Fibroblast of lung (primary cell): ENCODE measurements around the gene SEPTIN5. TPM values are rescaled to one million over a fixed set of nuclear protein-coding genes. Genes with fewer than 3 reads are reported as not detected.

Source experiments
- DNase-seq, 2 donors: peaks; one replicate each; pipeline versions ENCODE4 v3.0.0 to v3.0.0-alpha.2; 2010; ENCODE audit warnings: low read depth in 2 of 2
- H2AFZ ChIP-seq: 2 replicates; pipeline ENCODE4 v1.5.1; 2012; ENCODE audit warnings: low read length, control low read depth, inconsistent platforms
- H3K27ac ChIP-seq: 2 replicates; pipeline ENCODE4 v1.5.1; 2011; ENCODE audit warnings: low read length, control low read depth; ENCODE audit not compliant: insufficient read depth
- H3K27me3 ChIP-seq: 2 replicates; pipeline ENCODE4 v1.5.1; 2011; ENCODE audit warnings: mild to moderate bottlenecking, low read length; ENCODE audit not compliant: control insufficient read depth, insufficient read depth
- H3K36me3 ChIP-seq: 2 replicates; pipeline ENCODE4 v1.5.1; 2011; ENCODE audit warnings: low read length; ENCODE audit not compliant: control insufficient read depth, insufficient read depth
- H3K4me1 ChIP-seq: 2 replicates; pipeline ENCODE4 v1.5.1; 2011; ENCODE audit warnings: low read length; ENCODE audit not compliant: control insufficient read depth, insufficient read depth; ENCODE audit errors: extremely low read depth
- H3K4me2 ChIP-seq: 2 replicates; pipeline ENCODE4 v1.5.1; 2011; ENCODE audit warnings: low read length, control low read depth; ENCODE audit not compliant: insufficient read depth; ENCODE audit errors: extremely low read depth
- H3K4me3 ChIP-seq, 4 experiments: fragments of 200-600 bp in 1 of 4; sonication (generic) in 1 of 4; replicated peaks in 1 of 4; 2 replicates each; pipeline ENCODE4 v1.5.1; 2011 to 2016; ENCODE audit warnings: low read length in 4 of 4, low read depth in 3 of 4, mild to moderate bottlenecking in 3 of 4, control low read depth in 2 of 4, inconsistent platforms in 1 of 4, mixed read lengths in 1 of 4; ENCODE audit not compliant: insufficient read depth in 1 of 4; ENCODE audit errors: control extremely low read depth in 1 of 4
- H3K79me2 ChIP-seq: 2 replicates; pipeline ENCODE4 v1.5.1; 2012; ENCODE audit warnings: mild to moderate bottlenecking, low read length, inconsistent platforms; ENCODE audit not compliant: control insufficient read depth, insufficient read depth
- H3K9ac ChIP-seq: 2 replicates; pipeline ENCODE4 v1.5.1; 2011; ENCODE audit warnings: mild to moderate bottlenecking, low read length, control low read depth; ENCODE audit not compliant: insufficient read depth
- H3K9me3 ChIP-seq: 2 replicates; pipeline ENCODE4 v1.5.1; 2012; ENCODE audit warnings: low read depth, low read length; ENCODE audit not compliant: control insufficient read depth, insufficient read depth
- H4K20me1 ChIP-seq: 2 replicates; pipeline ENCODE4 v1.5.1; 2011; ENCODE audit warnings: low read length; ENCODE audit not compliant: control insufficient read depth, insufficient read depth; ENCODE audit errors: extremely low read depth
- EZH2 ChIP-seq: IDR thresholded peaks from 2 replicates; pipeline ENCODE4 v1.5.1; 2012; ENCODE audit warnings: low read length, control low read depth, mild to moderate bottlenecking; ENCODE audit errors: missing control alignments
- polyA plus RNA-seq, 2 donors: library from polyadenylated mRNA; depleted of rRNA in 1 of 2; stranded (reverse) in 1 of 2; unstranded in 1 of 2; fragments of >200 nt; gene quantifications; 2 replicates each; pipeline ENCODE4 v1.2.1, GENCODE V29; 2011 to 2012; ENCODE audit warnings: missing spikeins in 1 of 2
- total RNA-seq: library from RNA; depleted of rRNA; stranded (reverse); fragments of >200 nt; gene quantifications from 2 replicates; pipeline ENCODE4 v1.2.1, GENCODE V29; 2014
- TF ChIP-seq, protein P1 (sequence below), 2 donors: IDR thresholded peaks in 1 of 2; conservative IDR thresholded peaks in 1 of 2; 1 replicate in 1 of 2; 2 replicates in 1 of 2; pipeline ENCODE4 v1.5.1; 2011 to 2012; ENCODE audit warnings: low read length in 2 of 2, control low read depth in 1 of 2, inconsistent platforms in 1 of 2, low read depth in 1 of 2, mild to moderate bottlenecking in 1 of 2

The SEPTIN5 gene
- total and polyA plus RNA-seq, 2 donors (not counting 1 experiment from before 2014, with no cell fraction given) = 14.5 to 25.8 TPM

DNA sequence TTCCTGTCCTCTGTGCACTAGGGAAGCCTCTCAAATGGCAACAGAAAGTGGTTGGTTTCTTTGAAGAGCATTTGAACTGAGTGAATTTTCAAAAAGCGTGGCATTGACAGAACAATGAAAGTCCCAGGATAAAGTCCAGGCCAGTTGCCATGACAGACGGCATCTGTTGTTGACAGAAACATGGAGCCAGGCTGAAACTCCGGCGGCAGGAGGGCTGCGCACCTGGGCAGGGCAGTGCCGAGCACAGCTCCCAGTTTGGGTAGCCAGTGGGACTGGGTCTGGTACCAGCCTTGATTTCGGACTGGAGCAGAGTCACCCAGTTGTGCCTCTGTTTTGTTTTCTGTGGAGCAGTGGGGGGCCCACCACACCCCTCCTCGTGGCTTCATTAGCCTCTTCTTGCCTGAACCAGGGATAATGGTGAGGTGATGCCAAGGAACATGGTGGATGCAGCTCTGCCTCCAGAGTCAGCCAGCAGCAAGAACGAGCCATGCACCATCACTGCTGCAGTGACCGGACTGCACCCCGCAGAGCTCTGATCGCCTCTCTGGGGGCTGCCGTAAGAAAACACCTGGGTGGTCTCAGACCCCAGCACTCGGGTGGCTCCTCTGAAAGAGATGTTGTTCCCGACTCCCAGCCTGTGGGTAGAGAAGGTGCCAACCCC lies 9.8 kb upstream of the SEPTIN5 start:
- no peaks in the 10 kb centered on the region for H3K36me3 ChIP-seq
- no peaks in the 10 kb centered on the region for H3K79me2 ChIP-seq
- H3K9ac ChIP-seq = no peak overlapping the region
- H3K4me1 ChIP-seq = no peaks in the 10 kb centered on the region
- no peak for DNase-seq
- H3K9me3 ChIP-seq = no peaks in the 10 kb centered on the region
- no peak overlapping the region for H3K4me2 ChIP-seq
- no peak for TF ChIP-seq EZH2
- TF ChIP-seq, protein P1, sequence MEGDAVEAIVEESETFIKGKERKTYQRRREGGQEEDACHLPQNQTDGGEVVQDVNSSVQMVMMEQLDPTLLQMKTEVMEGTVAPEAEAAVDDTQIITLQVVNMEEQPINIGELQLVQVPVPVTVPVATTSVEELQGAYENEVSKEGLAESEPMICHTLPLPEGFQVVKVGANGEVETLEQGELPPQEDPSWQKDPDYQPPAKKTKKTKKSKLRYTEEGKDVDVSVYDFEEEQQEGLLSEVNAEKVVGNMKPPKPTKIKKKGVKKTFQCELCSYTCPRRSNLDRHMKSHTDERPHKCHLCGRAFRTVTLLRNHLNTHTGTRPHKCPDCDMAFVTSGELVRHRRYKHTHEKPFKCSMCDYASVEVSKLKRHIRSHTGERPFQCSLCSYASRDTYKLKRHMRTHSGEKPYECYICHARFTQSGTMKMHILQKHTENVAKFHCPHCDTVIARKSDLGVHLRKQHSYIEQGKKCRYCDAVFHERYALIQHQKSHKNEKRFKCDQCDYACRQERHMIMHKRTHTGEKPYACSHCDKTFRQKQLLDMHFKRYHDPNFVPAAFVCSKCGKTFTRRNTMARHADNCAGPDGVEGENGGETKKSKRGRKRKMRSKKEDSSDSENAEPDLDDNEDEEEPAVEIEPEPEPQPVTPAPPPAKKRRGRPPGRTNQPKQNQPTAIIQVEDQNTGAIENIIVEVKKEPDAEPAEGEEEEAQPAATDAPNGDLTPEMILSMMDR (conservative IDR thresholded peaks at IDR 0.05 in 1 of 2, IDR thresholded peaks at IDR 0.05 in 1 of 2; ENCODE audit: low read depth in 1 of 2, low read length in 2 of 2) = no peak
- H3K4me3 ChIP-seq = no peak overlapping the region
- no peaks in the 10 kb centered on the region for H4K20me1 ChIP-seq
- H3K27ac ChIP-seq = no peak overlapping the region
- H3K27me3 ChIP-seq = peaks cover 8% of the 10 kb centered on the region
- no peak overlapping the region for H2AFZ ChIP-seq

DNA sequence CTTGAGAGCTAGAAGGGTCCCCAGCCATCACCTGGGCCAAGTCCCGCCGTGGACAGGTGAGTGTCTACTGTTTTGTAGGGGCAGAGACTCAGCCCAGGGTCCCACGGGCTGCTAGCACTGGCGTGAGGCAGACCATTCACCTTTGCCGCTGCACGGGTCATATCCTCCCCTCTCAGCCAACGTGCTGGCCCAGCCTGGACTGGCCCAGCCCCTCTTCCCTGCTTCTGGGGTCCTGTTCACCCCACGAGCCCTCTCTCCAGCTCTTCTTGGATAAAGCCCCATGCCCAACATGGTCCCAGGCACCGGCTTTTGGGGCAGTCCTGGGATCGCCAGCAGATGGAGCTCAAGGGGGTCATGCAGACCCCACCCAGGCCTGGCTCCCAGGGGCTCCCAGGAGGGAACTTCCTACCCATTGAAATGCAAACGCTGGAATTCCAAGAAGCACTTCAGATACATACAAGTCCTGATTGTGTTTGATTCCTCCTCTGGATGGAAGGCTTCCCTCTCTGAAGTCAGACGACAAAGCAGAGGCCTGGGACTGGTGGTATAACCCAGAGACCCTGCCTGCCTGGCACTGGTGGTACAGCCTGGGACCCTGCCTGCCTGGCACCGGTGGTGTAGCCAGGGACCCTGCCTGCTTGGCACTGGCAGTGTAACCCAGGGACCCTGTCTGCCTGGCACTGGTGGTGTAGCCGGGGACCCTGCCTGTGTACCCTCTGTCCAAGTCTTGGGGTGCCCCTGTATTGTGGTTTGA lies 8.9 kb upstream of the SEPTIN5 start:
- Histone ChIP-seq H3K27ac (no peak overlapping the region), H4K20me1 (no peaks in the 10 kb centered on the region), H3K79me2 (no peaks in the 10 kb centered on the region), H2AFZ (no peak overlapping the region), H3K4me2 (no peak overlapping the region), H3K4me1 (no peaks in the 10 kb centered on the region), H3K4me3 (no peak overlapping the region), H3K27me3 (peaks cover 11% of the 10 kb centered on the region), H3K9me3 (no peaks in the 10 kb centered on the region), H3K36me3 (no peaks in the 10 kb centered on the region), H3K9ac (no peak overlapping the region)
- TF ChIP-seq, protein P1 (conservative IDR thresholded peaks at IDR 0.05 in 1 of 2, IDR thresholded peaks at IDR 0.05 in 1 of 2; ENCODE audit: low read depth in 1 of 2, low read length in 2 of 2) = no peak
- DNase-seq = no peak

DNA sequence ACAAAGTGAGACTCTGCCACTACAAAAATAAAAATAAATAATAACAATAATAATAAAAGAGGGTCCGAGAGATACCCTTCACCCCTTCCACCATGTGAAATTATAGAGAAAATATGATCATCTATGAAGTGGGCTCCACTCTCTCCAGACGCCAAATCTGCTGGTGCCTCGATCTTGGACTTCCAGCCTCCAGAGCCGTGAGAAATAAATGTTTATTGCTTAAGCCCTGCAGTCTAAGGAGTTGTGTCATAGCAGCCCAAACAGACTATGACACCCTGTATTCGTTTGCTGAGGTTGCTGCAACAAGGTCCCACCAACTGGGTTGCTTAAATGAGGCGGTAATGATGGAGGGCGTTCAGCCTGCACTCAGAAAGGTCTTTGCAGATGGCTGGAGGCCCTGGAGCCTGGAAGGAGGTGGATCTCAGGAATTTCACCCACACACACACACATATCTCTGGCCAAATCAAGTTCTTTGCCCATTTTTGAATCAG lies 7.6 kb upstream of the SEPTIN5 start:
- no peak overlapping the region for H2AFZ ChIP-seq
- H3K9ac ChIP-seq = no peak overlapping the region
- H3K4me2 ChIP-seq = no peak overlapping the region
- H3K79me2 ChIP-seq = no peaks in the 10 kb centered on the region
- H4K20me1 ChIP-seq = no peaks in the 10 kb centered on the region
- H3K4me3 ChIP-seq = no peak overlapping the region
- H3K27me3 ChIP-seq = peaks cover 11% of the 10 kb centered on the region
- no peak for DNase-seq
- no peak overlapping the region for H3K27ac ChIP-seq
- TF ChIP-seq, protein P1 (conservative IDR thresholded peaks at IDR 0.05 in 1 of 2, IDR thresholded peaks at IDR 0.05 in 1 of 2; ENCODE audit: low read depth in 1 of 2, low read length in 2 of 2) = no peak
- TF ChIP-seq EZH2 = no peak
- no peaks in the 10 kb centered on the region for H3K4me1 ChIP-seq
- no peaks in the 10 kb centered on the region for H3K9me3 ChIP-seq
- H3K36me3 ChIP-seq = no peaks in the 10 kb centered on the region
